CD4-positive, alpha-beta T cell (primary cell): ENCODE results near the gene RHBDL1. TPM values are rescaled to one million over a fixed set of nuclear protein-coding genes. Genes with fewer than 3 reads are reported as not detected.

Experiments used
- ATAC-seq: fragments of 200-7000 bp; cut with Tn5 transposase; one replicate; pipeline ENCODE4 v1.10.0; 2022; ENCODE audit warnings: mild to moderate bottlenecking; ENCODE audit not compliant: poor library complexity
- CTCF ChIA-PET: fragments of 350-600 bp; sonication (Branson Sonifier 250); formaldehyde crosslinking; loops from one replicate; lab custom pipeline; 2021; ENCODE audit warnings: antibody characterized with exemption, inconsistent platforms; lab: Charles Lee
- POLR2A ChIA-PET: fragments of 350-600 bp; sonication (Branson Sonifier 250); formaldehyde crosslinking; loops from one replicate; lab custom pipeline; 2021; ENCODE audit warnings: antibody characterized with exemption, inconsistent platforms; lab: Charles Lee
- DNase-seq, 14 experiments: peaks; one replicate each; pipeline ENCODE4 v3.0.0-alpha.2; 2013 to 2020; ENCODE audit warnings: mixed read lengths in 2 of 14
- H3K27ac ChIP-seq, 2 donors: one replicate each; pipeline versions ENCODE4 v1.5.1 to v1.7.0; 2013; ENCODE audit warnings: low read length in 2 of 2, low read depth in 1 of 2, mild to moderate bottlenecking in 1 of 2
- H3K27me3 ChIP-seq, 2 experiments: 1 replicate in 1 of 2; 2 replicates in 1 of 2; pipeline versions ENCODE4 v1.6.1 to v1.7.0; 2013; ENCODE audit warnings: low read length in 2 of 2, control low read depth in 1 of 2, mild to moderate bottlenecking in 1 of 2, moderate library complexity in 1 of 2; ENCODE audit not compliant: insufficient read depth in 2 of 2, control insufficient read depth in 1 of 2
- H3K36me3 ChIP-seq: one replicate; pipeline ENCODE4 v1.6.1; 2013; ENCODE audit warnings: low read length, control low read depth; ENCODE audit not compliant: insufficient read depth
- H3K4me1 ChIP-seq: one replicate; pipeline ENCODE4 v1.6.1; 2013; ENCODE audit warnings: low read length, control low read depth; ENCODE audit not compliant: insufficient read depth
- H3K4me3 ChIP-seq: one replicate; pipeline ENCODE4 v1.5.1; 2013; ENCODE audit warnings: mild to moderate bottlenecking, low read length, moderate library complexity
- H3K9me3 ChIP-seq, 2 experiments: 1 replicate in 1 of 2; 2 replicates in 1 of 2; pipeline versions ENCODE4 v1.6.1 to v1.7.0; 2013; ENCODE audit warnings: low read length in 2 of 2, mild to moderate bottlenecking in 2 of 2, control low read depth in 1 of 2, moderate library complexity in 1 of 2; ENCODE audit not compliant: control insufficient read depth in 1 of 2, insufficient read depth in 1 of 2
- H3K27ac Mint-ChIP-seq: one replicate; pipeline ENCODE4 v1.8.0; 2020; ENCODE audit warnings: mixed read lengths
- H3K27me3 Mint-ChIP-seq: one replicate; pipeline ENCODE4 v1.8.0; 2021; ENCODE audit warnings: mixed read lengths
- H3K36me3 Mint-ChIP-seq: one replicate; pipeline ENCODE4 v1.8.0; 2021; ENCODE audit warnings: low read depth, mixed read lengths
- H3K4me1 Mint-ChIP-seq: one replicate; pipeline ENCODE4 v1.8.0; 2021; ENCODE audit warnings: low read depth, mixed read lengths
- H3K4me3 Mint-ChIP-seq: one replicate; pipeline ENCODE4 v1.8.0; 2020; ENCODE audit warnings: mild to moderate bottlenecking, mixed read lengths
- H3K9me3 Mint-ChIP-seq: one replicate; pipeline ENCODE4 v1.8.0; 2020; ENCODE audit warnings: mixed read lengths
- CTCF ChIP-seq: fragments of 200-600 bp; IDR thresholded peaks from one replicate; pipeline ENCODE4 v1.8.0; 2022; ENCODE audit warnings: antibody characterized with exemption, mild to moderate bottlenecking
- intact Hi-C, 2 experiments: fragments of 100-400 bp; cut with DNase I in 1 of 2; cut with micrococcal nuclease in 1 of 2; formaldehyde crosslinking; loops; one replicate each; pipeline versions ENCODE4 v1.15.1 to v1.9.0; 2023 to 2025; cut with DNase I, micrococcal nuclease
- total RNA-seq, 174 experiments: library from RNA in 2 of 174; stranded (reverse) in 2 of 174; gene quantifications; one replicate each; pipeline ENCODE4 v1.2.3 and lab custom pipeline; 2021 to 2026

Gene RHBDL1
- total RNA-seq, 2 experiments from 2014 or later, result 6.6 to 6.9 TPM

- DNase-seq, result no peak
- ChIA-PET POLR2A (interaction anchor here (0.6 to 1.3 kb wide), 2 partner anchors 10 to 23 kb away, joined by 3 to 4 read pairs; partner anchors contain the start of genes METTL26 and WDR90), CTCF (no interaction called here)
- no peak for TF ChIP-seq CTCF
- peaks cover 6% of the 10 kb centered on the region for H3K4me1 Mint-ChIP-seq
- Histone ChIP-seq H3K4me1 (peaks cover 16% of the 10 kb centered on the region), H3K27me3 (no peaks in the 10 kb centered on the region), H3K9me3 (no peaks in the 10 kb centered on the region), H3K36me3 (no peaks in the 10 kb centered on the region), H3K27ac (no peak overlapping the region), H3K4me3 (no peak overlapping the region)
- no peak overlapping the region for H3K27ac Mint-ChIP-seq
- no peak for ATAC-seq
- H3K36me3 Mint-ChIP-seq, result no peaks in the 10 kb centered on the region
- H3K27me3 Mint-ChIP-seq, result no peaks in the 10 kb centered on the region
- intact Hi-C loops, result loop anchor here in 1 of 2 experiments (5.0 kb wide), 1 partner anchor 67 kb away; the partner anchor contains the start of gene RAB40C
- H3K4me3 Mint-ChIP-seq, result no peak overlapping the region
- H3K9me3 Mint-ChIP-seq, result no peaks in the 10 kb centered on the region
Observed at GRCh38 chr16:659618-660017, 15.9 kb upstream of the RHBDL1 start.

GRCh38 chr16:660132-660458 is 15.4 kb upstream of the RHBDL1 start:
- H3K4me1 ChIP-seq, result peaks cover 16% of the 10 kb centered on the region
- CTCF ChIA-PET, result no interaction called here
- Mint-ChIP-seq H3K9me3 (no peaks in the 10 kb centered on the region), H3K27ac (no peak overlapping the region), H3K4me3 (no peak overlapping the region), H3K36me3 (no peaks in the 10 kb centered on the region), H3K27me3 (no peaks in the 10 kb centered on the region), H3K4me1 (peaks cover 6% of the 10 kb centered on the region)
- POLR2A ChIA-PET, result interaction anchor here (0.6 kb wide), 1 partner anchor 24 kb away, joined by 3 read pairs; the partner anchor contains the start of gene METTL26
- no peaks in the 10 kb centered on the region for H3K36me3 ChIP-seq
- DNase-seq (no peak), ATAC-seq (no peak)
- H3K27me3 ChIP-seq, result no peaks in the 10 kb centered on the region
- H3K4me3 ChIP-seq, result no peak overlapping the region
- H3K27ac ChIP-seq, result no peak overlapping the region
- no peaks in the 10 kb centered on the region for H3K9me3 ChIP-seq
- intact Hi-C loops, result loop anchor here in 1 of 2 experiments (5.0 kb wide), 1 partner anchor 68 kb away; the partner anchor contains the start of gene RAB40C
- TF ChIP-seq CTCF, result no peak

- CTCF ChIA-PET, result no interaction called here
- peak; percentile 81 for ATAC-seq
- intact Hi-C loops, result loop anchor here in 1 of 2 experiments (5.0 kb wide), 1 partner anchor 68 kb away; the partner anchor contains the start of gene RAB40C
Observed at GRCh38 chr16:660459-661183, 14.8 kb upstream of the RHBDL1 start.

More at GRCh38 chr16:660459-661183, 14.8 kb upstream of the RHBDL1 start:
- no peaks in the 10 kb centered on the region for H3K36me3 ChIP-seq
- peaks cover 16% of the 10 kb centered on the region for H3K4me1 ChIP-seq
- H3K27me3 ChIP-seq, result no peaks in the 10 kb centered on the region
- Mint-ChIP-seq H3K4me1 (peaks cover 6% of the 10 kb centered on the region), H3K27ac (no peak overlapping the region), H3K36me3 (no peaks in the 10 kb centered on the region), H3K9me3 (no peaks in the 10 kb centered on the region), H3K27me3 (no peaks in the 10 kb centered on the region), H3K4me3 (peak overlapping the region; percentile 56)
- H3K27ac ChIP-seq, result no peak overlapping the region
- no peak for TF ChIP-seq CTCF
- no peak overlapping the region for H3K4me3 ChIP-seq
- peak; percentile 33 to 86 (median 64) for DNase-seq
- POLR2A ChIA-PET, result no interaction called here
- no peaks in the 10 kb centered on the region for H3K9me3 ChIP-seq
